Fibroblast of pulmonary artery (primary cell): ENCODE results near the gene DCLRE1C.
"Not testable (repeated sequence)": the region's sequence is repeated elsewhere in the genome, so short reads cannot be mapped to it uniquely, and the experiment has no call there.

Experiments
- DNase-seq: peaks from one replicate; pipeline ENCODE4 v3.0.0-alpha.2; 2010; ENCODE audit warnings: low read depth
- H3K4me3 ChIP-seq: replicated peaks from 2 replicates; pipeline ENCODE4 v1.5.1; 2011; ENCODE audit warnings: low read depth, mild to moderate bottlenecking, control low read depth, low read length, moderate library complexity
- CTCF ChIP-seq: IDR thresholded peaks from 2 replicates; pipeline ENCODE4 v1.5.1; 2011; ENCODE audit warnings: mild to moderate bottlenecking, control low read depth, low read length, inconsistent platforms; ENCODE audit errors: missing control alignments

Gene DCLRE1C

GRCh38 chr10:14878266-14879123, 75.4 kb downstream of the DCLRE1C start, which contains the start of gene SUV39H2:
Gene SUV39H2 (plus strand): TSS chr10:14878866. CDS start chr10:14878889, 23 bp downstream.
- TF ChIP-seq CTCF: no peak
- DNase-seq: peak; percentile 95
- peak within 1 kb of the TSS; percentile 80 for H3K4me3 ChIP-seq

- no peak for DNase-seq
- no peak for TF ChIP-seq CTCF
- peak overlapping the region; percentile 80 for H3K4me3 ChIP-seq
Observed at GRCh38 chr10:14876764-14877163, 77.1 kb downstream of the DCLRE1C start.

DNA sequence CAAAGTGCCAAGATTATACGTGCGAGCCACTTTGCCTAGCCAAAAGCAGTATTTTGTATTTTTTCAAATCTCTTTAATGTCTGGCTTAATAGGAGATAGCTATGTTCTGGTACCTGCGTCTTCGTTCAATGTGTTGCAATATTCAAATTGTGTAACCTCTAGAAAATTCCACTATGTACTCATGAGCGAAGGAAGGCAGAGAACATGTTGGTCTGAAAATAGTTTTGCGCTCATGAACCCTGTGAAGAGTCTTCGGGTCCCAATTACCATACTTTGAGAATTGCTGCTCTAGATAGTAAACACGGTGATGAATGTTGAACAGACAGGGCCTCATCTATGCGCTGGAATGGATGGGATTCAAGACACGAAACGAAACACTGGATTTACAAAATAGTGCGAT, 78.0 kb downstream of the DCLRE1C start:
- no peak for TF ChIP-seq CTCF
- no peak overlapping the region for H3K4me3 ChIP-seq
- no peak for DNase-seq

GRCh38 chr10:14873090-14873760, 80.7 kb downstream of the DCLRE1C start:
- DNase-seq: peak; percentile 79
- no peak overlapping the region for H3K4me3 ChIP-seq
- TF ChIP-seq CTCF: no peak

GRCh38 chr10:14864871-14865270, 89.0 kb downstream of the DCLRE1C start:
- not testable (repeated sequence) for DNase-seq

GRCh38 chr10:14864466-14864865, 89.4 kb downstream of the DCLRE1C start:
- not testable (repeated sequence) for H3K4me3 ChIP-seq, DNase-seq

More at GRCh38 chr10:14864871-14865270, 89.0 kb downstream of the DCLRE1C start:
- not testable (repeated sequence) for H3K4me3 ChIP-seq

- H3K4me3 ChIP-seq: no peak overlapping the region
- DNase-seq: no peak
- no peak for TF ChIP-seq CTCF
Observed at GRCh38 chr10:14860791-14861190, 93.1 kb downstream of the DCLRE1C start.
